K562 (cell line): Measurements from ENCODE around the gene FOXF2. TPM values are rescaled to one million over a fixed set of nuclear protein-coding genes. Genes with fewer than 3 reads are reported as not detected.
A peak's percentile ranks its signal among the peaks of the same experiment; 100 is the strongest.

ENCODE experiments used
- CBFB ChIP-seq: sonication (generic); formaldehyde crosslinking; IDR thresholded peaks from 2 replicates; pipeline ENCODE4 v1.4.0; 2020; ENCODE audit warnings: mild to moderate bottlenecking, missing genetic modification reagents
- CHD4 ChIP-seq: fragments of 200-600 bp; sonication (generic); IDR thresholded peaks from 3 replicates; pipeline ENCODE4 v1.6.1; 2012; ENCODE audit warnings: low read depth, mild to moderate bottlenecking, mixed read lengths, low read length, inconsistent platforms; ENCODE audit not compliant: insufficient read depth, insufficient replicate concordance, poor library complexity, severe bottlenecking
- ETS1 ChIP-seq: conservative IDR thresholded peaks from 2 replicates; pipeline ENCODE4 v1.6.1; 2011; ENCODE audit warnings: low read depth, mild to moderate bottlenecking, low read length; ENCODE audit not compliant: control insufficient read depth
- EZH2 ChIP-seq: IDR thresholded peaks from 2 replicates; pipeline ENCODE4 v1.6.1; 2012; ENCODE audit warnings: low read depth, mild to moderate bottlenecking, inconsistent platforms, low read length, borderline replicate concordance
- HLTF ChIP-seq: fragments of 450-650 bp; IDR thresholded peaks from 2 replicates; pipeline ENCODE4 v1.6.1; 2016
- KAT7 ChIP-seq: sonication (generic); formaldehyde crosslinking; IDR thresholded peaks from 2 replicates; pipeline ENCODE4 v1.8.0; 2022; ENCODE audit warnings: missing genetic modification reagents, mild to moderate bottlenecking, borderline replicate concordance
- KDM2B ChIP-seq: fragments of 250-450 bp; sonication (Bioruptor Pico); IDR thresholded peaks from 2 replicates; pipeline ENCODE4 v1.8.0; 2021; ENCODE audit warnings: mild to moderate bottlenecking, moderate library complexity
- MAZ ChIP-seq, 2 experiments: fragments of 450-650 bp in 1 of 2; sonication (generic) in 1 of 2; formaldehyde crosslinking; IDR thresholded peaks in 1 of 2; conservative IDR thresholded peaks in 1 of 2; 2 replicates each; pipeline versions ENCODE4 v1.4.0 to v1.5.0; 2020; ENCODE audit warnings: mild to moderate bottlenecking in 1 of 2, missing genetic modification reagents in 1 of 2
- NFRKB ChIP-seq: fragments of 450-650 bp; IDR thresholded peaks from 2 replicates; pipeline ENCODE4 v1.6.1; 2016; ENCODE audit warnings: low read depth
- PCBP1 ChIP-seq: fragments of 200-400 bp; formaldehyde crosslinking; IDR thresholded peaks from 2 replicates; pipeline ENCODE4 v1.6.1; 2018; ENCODE audit warnings: mild to moderate bottlenecking, low read depth, low read length; ENCODE audit not compliant: poor library complexity, severe bottlenecking
- PREB ChIP-seq: sonication (generic); formaldehyde crosslinking; IDR thresholded peaks from 2 replicates; pipeline ENCODE4 v1.8.1; 2023; ENCODE audit warnings: mild to moderate bottlenecking, missing genetic modification reagents
- PTRF ChIP-seq: fragments of 450-650 bp; IDR thresholded peaks from 2 replicates; pipeline ENCODE4 v1.6.1; 2016; ENCODE audit warnings: mild to moderate bottlenecking, missing genetic modification characterization, missing compliant biosample characterization
- SAFB ChIP-seq: fragments of 200-400 bp; formaldehyde crosslinking; IDR thresholded peaks from 2 replicates; pipeline ENCODE4 v1.6.1; 2017; ENCODE audit warnings: low read depth, low read length, borderline replicate concordance
- SRF ChIP-seq, 2 experiments: fragments of 250-450, 450-650 bp in 1 of 2; sonication (Bioruptor Pico) in 1 of 2; sonication (generic) in 1 of 2; formaldehyde crosslinking; IDR thresholded peaks; 2 replicates each; pipeline versions ENCODE4 v1.5.0 to v1.5.1; 2020 to 2022; ENCODE audit warnings: mild to moderate bottlenecking in 1 of 2, missing genetic modification reagents in 1 of 2
- STAG1 ChIP-seq: sonication (generic); formaldehyde crosslinking; IDR thresholded peaks from 2 replicates; pipeline ENCODE4 v1.5.0; 2020; ENCODE audit warnings: missing genetic modification reagents, borderline replicate concordance
- SUPT5H ChIP-seq: fragments of 450-650 bp; IDR thresholded peaks from 2 replicates; pipeline ENCODE4 v1.6.1; 2016
- TBL1XR1 ChIP-seq, 2 experiments: IDR thresholded peaks; 2 replicates each; pipeline ENCODE4 v1.6.1; 2012; ENCODE audit warnings: improper control_type of control experiment in 2 of 2, low read length in 2 of 2, mild to moderate bottlenecking in 1 of 2
- ZNF12 ChIP-seq: sonication (generic); formaldehyde crosslinking; IDR thresholded peaks from 2 replicates; pipeline ENCODE4 v1.4.0; 2020; ENCODE audit warnings: mild to moderate bottlenecking, missing genetic modification reagents
- ZNF586 ChIP-seq: fragments of 450-650 bp; formaldehyde crosslinking; conservative IDR thresholded peaks from 2 replicates; pipeline ENCODE4 v1.4.0; 2020; ENCODE audit warnings: mild to moderate bottlenecking, moderate library complexity
- ZNF780A ChIP-seq: fragments of 250-450 bp; sonication (Bioruptor Pico); IDR thresholded peaks from 2 replicates; pipeline ENCODE4 v1.5.0; 2021; ENCODE audit warnings: mild to moderate bottlenecking
- polyA plus RNA-seq, 8 experiments: library from polyadenylated mRNA; depleted of rRNA in 4 of 8; stranded (reverse) in 5 of 8; unstranded in 3 of 8; fragments of >200 nt; fragmentation: Nextera tagmentation in 2 of 8; fragmentation: Illumina TruSeq in 1 of 8; extraction: Ambion mirVana in 2 of 8; extraction: Trizol in 1 of 8; gene quantifications; 2 replicates each; pipeline versions ENCODE4 v1.2.1 to v1.2.3, GENCODE V29; 2011 to 2014; ENCODE audit warnings: inconsistent platforms in 1 of 8, missing spikeins in 1 of 8
- total RNA-seq, 7 experiments: library from RNA; depleted of rRNA in 6 of 7; stranded (reverse); fragments of >200 nt in 6 of 7; fragmentation: Illumina TruSeq in 2 of 7; extraction: Trizol in 2 of 7; gene quantifications; 2 replicates each; pipeline versions ENCODE4 v1.2.1 to v1.2.3, GENCODE V29; 2011 to 2021; ENCODE audit warnings: low replicate concordance in 1 of 7
- TF ChIP-seq, protein P1 (sequence below): fragments of 250-450 bp; sonication (Bioruptor Pico); IDR thresholded peaks from 2 replicates; pipeline ENCODE4 v1.8.0; 2021; ENCODE audit warnings: moderate library complexity, mild to moderate bottlenecking, inconsistent platforms

The FOXF2 gene
- total and polyA plus RNA-seq, 9 of the 15 experiments (the other 6 are each of a cell fraction or from before 2014, with no cell fraction given) = not detected

DNA sequence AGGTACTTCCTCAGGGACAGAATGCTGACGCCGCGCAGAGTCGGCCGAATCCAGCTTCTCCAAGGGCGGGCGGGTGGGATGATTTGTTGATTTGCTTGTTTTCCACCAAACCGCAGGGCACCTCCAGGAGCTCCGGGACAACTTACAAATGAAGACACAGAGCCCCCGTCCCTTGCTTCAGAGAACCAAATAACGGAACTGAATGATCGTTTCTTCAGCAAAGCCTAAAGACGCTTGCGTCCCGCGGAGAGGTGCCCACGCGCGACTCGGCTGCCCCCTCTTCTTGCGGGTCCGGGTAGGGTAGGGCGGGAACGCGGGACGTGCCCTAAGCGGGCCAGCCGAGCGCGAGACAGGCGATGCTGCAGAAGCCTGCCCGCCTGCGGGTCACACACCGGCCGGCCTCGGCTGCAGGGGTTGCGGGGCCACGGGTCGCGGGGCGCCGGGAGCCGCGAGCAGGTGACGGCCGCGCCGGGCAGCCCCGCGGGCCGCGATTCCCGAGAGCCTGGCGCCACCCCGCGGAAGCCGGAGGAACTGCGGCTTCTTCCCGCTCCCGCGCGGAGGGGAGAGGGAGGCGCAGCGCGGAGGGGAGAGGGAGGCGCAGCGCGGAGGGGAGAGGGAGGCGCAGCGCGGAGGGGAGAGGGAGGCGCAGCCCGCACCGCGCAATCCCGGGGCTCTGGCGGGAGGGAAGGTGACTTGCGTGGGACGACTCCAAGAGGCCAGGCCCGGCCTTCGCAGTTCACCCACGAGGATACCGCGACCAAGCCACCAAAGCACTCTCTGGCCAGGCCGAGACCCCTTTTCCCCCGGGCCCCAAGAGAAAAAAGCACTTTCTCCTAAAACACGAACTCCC, 7.7 kb upstream of the FOXF2 start (continued):
- peak; percentile 79; the same call in 1 of the 2 replicates for TF ChIP-seq STAG1 (CRISPR knock-in tag)
- TF ChIP-seq SRF (CRISPR knock-in tag; IDR thresholded peaks at IDR 0.05) = no peak
- TF ChIP-seq ZNF780A = no peak
- TF ChIP-seq NFRKB = no peak
- no peak for TF ChIP-seq PCBP1
- no peak for TF ChIP-seq EZH2
- TF ChIP-seq, protein P1, sequence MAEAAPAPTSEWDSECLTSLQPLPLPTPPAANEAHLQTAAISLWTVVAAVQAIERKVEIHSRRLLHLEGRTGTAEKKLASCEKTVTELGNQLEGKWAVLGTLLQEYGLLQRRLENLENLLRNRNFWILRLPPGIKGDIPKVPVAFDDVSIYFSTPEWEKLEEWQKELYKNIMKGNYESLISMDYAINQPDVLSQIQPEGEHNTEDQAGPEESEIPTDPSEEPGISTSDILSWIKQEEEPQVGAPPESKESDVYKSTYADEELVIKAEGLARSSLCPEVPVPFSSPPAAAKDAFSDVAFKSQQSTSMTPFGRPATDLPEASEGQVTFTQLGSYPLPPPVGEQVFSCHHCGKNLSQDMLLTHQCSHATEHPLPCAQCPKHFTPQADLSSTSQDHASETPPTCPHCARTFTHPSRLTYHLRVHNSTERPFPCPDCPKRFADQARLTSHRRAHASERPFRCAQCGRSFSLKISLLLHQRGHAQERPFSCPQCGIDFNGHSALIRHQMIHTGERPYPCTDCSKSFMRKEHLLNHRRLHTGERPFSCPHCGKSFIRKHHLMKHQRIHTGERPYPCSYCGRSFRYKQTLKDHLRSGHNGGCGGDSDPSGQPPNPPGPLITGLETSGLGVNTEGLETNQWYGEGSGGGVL = no peak
- no peak for TF ChIP-seq HLTF
- no peak for TF ChIP-seq ZNF12 (CRISPR knock-in tag)
- TF ChIP-seq ETS1 = no peak
- TF ChIP-seq CBFB (CRISPR knock-in tag) = no peak
- TF ChIP-seq MAZ (CRISPR knock-in tag; conservative IDR thresholded peaks at IDR 0.05 in 1 of 2, IDR thresholded peaks at IDR 0.05 in 1 of 2) = peak in 1 of 2 experiments; percentile 39; a peak in 1 of 4 replicates
- TF ChIP-seq KAT7 (CRISPR knock-in tag) = no peak
- no peak for TF ChIP-seq KDM2B (CRISPR knock-in tag)
- 0 out of 2 replicates have a peak, but pooled peaks have one; percentile 46 for TF ChIP-seq SAFB
- TF ChIP-seq SUPT5H = no peak
- TF ChIP-seq PREB (CRISPR knock-in tag) = no peak
- TF ChIP-seq TBL1XR1 (IDR thresholded peaks at IDR 0.05; ENCODE audit: low read length in 2 of 2) = no peak
- TF ChIP-seq CHD4 = no peak
- no peak for TF ChIP-seq PTRF
- no peak for TF ChIP-seq ZNF586
